GM23338 (cell line): Measurements from ENCODE around the gene LIG4. TPM values are rescaled to one million over a fixed set of nuclear protein-coding genes. Genes with fewer than 3 reads are reported as not detected.

Experiments used
- ATAC-seq: fragments of 200-7000 bp; cut with Tn5 transposase; 3 replicates; pipeline ENCODE4 v1.9.1; 2020
- DNase-seq: peaks from one replicate; pipeline ENCODE4 v3.0.0-alpha.2; 2015; ENCODE audit warnings: low spot score
- H2AFZ ChIP-seq: fragments of 200-600 bp; sonication (generic); 2 replicates; pipeline ENCODE4 v1.8.0; 2016; ENCODE audit warnings: antibody characterized with exemption, mild to moderate bottlenecking, moderate library complexity
- H3F3A ChIP-seq: fragments of 200-600 bp; sonication (generic); replicated peaks from 2 replicates; pipeline ENCODE4 v1.8.0; 2017; ENCODE audit warnings: antibody characterized with exemption, mixed run types, low read depth
- H3K27ac ChIP-seq: fragments of 200-600 bp; sonication (generic); 2 replicates; pipeline ENCODE4 v1.6.1; 2016; ENCODE audit warnings: low read depth
- H3K27me3 ChIP-seq: fragments of 200-600 bp; sonication (generic); 2 replicates; pipeline ENCODE4 v1.8.0; 2016; ENCODE audit warnings: mild to moderate bottlenecking, mixed run types, moderate library complexity; ENCODE audit not compliant: insufficient read depth
- H3K36me3 ChIP-seq: fragments of 200-600 bp; sonication (generic); 2 replicates; pipeline ENCODE4 v1.8.0; 2016; ENCODE audit warnings: mild to moderate bottlenecking; ENCODE audit not compliant: insufficient read depth
- H3K4me1 ChIP-seq: fragments of 200-600 bp; sonication (generic); 2 replicates; pipeline ENCODE4 v1.8.0; 2016; ENCODE audit warnings: mild to moderate bottlenecking, moderate library complexity; ENCODE audit not compliant: insufficient read depth
- H3K4me2 ChIP-seq: fragments of 200-600 bp; sonication (generic); 2 replicates; pipeline ENCODE4 v1.7.1; 2017; ENCODE audit warnings: mixed run types
- H3K4me3 ChIP-seq: fragments of 200-600 bp; sonication (generic); 2 replicates; pipeline ENCODE4 v1.6.1; 2016; ENCODE audit warnings: mixed run types
- H3K79me2 ChIP-seq: fragments of 200-600 bp; sonication (generic); replicated peaks from 2 replicates; pipeline ENCODE4 v1.8.0; 2017; ENCODE audit warnings: mild to moderate bottlenecking; ENCODE audit not compliant: insufficient read depth
- H3K9me2 ChIP-seq: fragments of 200-600 bp; sonication (generic); 2 replicates; pipeline ENCODE4 v1.8.0; 2017; ENCODE audit not compliant: insufficient read depth
- H4K20me1 ChIP-seq: fragments of 200-600 bp; sonication (generic); replicated peaks from 2 replicates; pipeline ENCODE4 v1.8.0; 2017; ENCODE audit warnings: mild to moderate bottlenecking; ENCODE audit not compliant: insufficient read depth
- H3K27ac Mint-ChIP-seq: 2 replicates; pipeline ENCODE4 v1.8.0; 2020; ENCODE audit warnings: inconsistent platforms, mild to moderate bottlenecking, moderate library complexity, mixed read lengths
- H3K27me3 Mint-ChIP-seq: 3 replicates; pipeline ENCODE4 v1.8.0; 2022; ENCODE audit warnings: low read depth, mild to moderate bottlenecking, moderate library complexity, mixed read lengths, inconsistent platforms; ENCODE audit not compliant: insufficient read depth, poor library complexity
- H3K36me3 Mint-ChIP-seq: 3 replicates; pipeline ENCODE4 v1.8.0; 2021; ENCODE audit warnings: low read depth, mild to moderate bottlenecking, inconsistent platforms, moderate library complexity, mixed read lengths
- H3K4me1 Mint-ChIP-seq: 3 replicates; pipeline ENCODE4 v1.8.0; 2020; ENCODE audit warnings: mild to moderate bottlenecking, inconsistent platforms, mixed read lengths
- H3K4me3 Mint-ChIP-seq: 3 replicates; pipeline ENCODE4 v1.8.0; 2021; ENCODE audit warnings: moderate library complexity, mild to moderate bottlenecking, inconsistent platforms, mixed read lengths
- H3K9me3 Mint-ChIP-seq: 3 replicates; pipeline ENCODE4 v1.8.0; 2020; ENCODE audit warnings: moderate library complexity, mild to moderate bottlenecking, inconsistent platforms, mixed read lengths
- CREB1 ChIP-seq: fragments of 250-450 bp; sonication (Bioruptor Pico); IDR thresholded peaks from 2 replicates; pipeline ENCODE4 v1.5.0; 2020; ENCODE audit warnings: low read depth, mild to moderate bottlenecking, moderate library complexity
- CTCF ChIP-seq, 2 experiments: fragments of 200-600 bp in 1 of 2; sonication (generic) in 1 of 2; conservative IDR thresholded peaks; 2 replicates each; pipeline versions ENCODE4 v1.5.1 to v1.6.1; 2016 to 2017; ENCODE audit warnings: antibody characterized with exemption in 2 of 2, low read depth in 2 of 2, mild to moderate bottlenecking in 2 of 2, moderate library complexity in 1 of 2
- EZH2 ChIP-seq: fragments of 200-600 bp; sonication (generic); IDR thresholded peaks from one replicate; pipeline ENCODE4 v1.8.0; 2017; ENCODE audit warnings: antibody characterized with exemption, mild to moderate bottlenecking, low read depth; ENCODE audit not compliant: unreplicated experiment
- EZH2phosphoT487 ChIP-seq: fragments of 200-600 bp; sonication (generic); IDR thresholded peaks from one replicate; pipeline ENCODE4 v1.8.1; 2018; ENCODE audit warnings: antibody characterized with exemption; ENCODE audit not compliant: unreplicated experiment
- JUNB ChIP-seq: IDR thresholded peaks from one replicate; pipeline ENCODE4 v1.6.1; 2016; ENCODE audit warnings: antibody characterized with exemption; ENCODE audit not compliant: unreplicated experiment
- NANOG ChIP-seq: IDR thresholded peaks from 2 replicates; pipeline ENCODE4 v1.6.1; 2016; ENCODE audit warnings: antibody characterized with exemption, borderline replicate concordance
- POLR2AphosphoS5 ChIP-seq: IDR thresholded peaks from 2 replicates; pipeline ENCODE4 v1.6.1; 2016; ENCODE audit warnings: antibody characterized with exemption, low read depth
- REST ChIP-seq: IDR thresholded peaks from one replicate; pipeline ENCODE4 v1.6.1; 2018; ENCODE audit warnings: antibody characterized with exemption; ENCODE audit not compliant: unreplicated experiment
- STAT1 ChIP-seq: IDR thresholded peaks from one replicate; pipeline ENCODE4 v1.6.1; 2016; ENCODE audit warnings: antibody characterized with exemption; ENCODE audit not compliant: unreplicated experiment
- ZNF114 ChIP-seq: fragments of 250-450 bp; sonication (Bioruptor Pico); IDR thresholded peaks from 2 replicates; pipeline ENCODE4 v1.5.0; 2020; ENCODE audit warnings: mild to moderate bottlenecking, moderate library complexity
- ZNF331 ChIP-seq: fragments of 250-450 bp; sonication (Bioruptor Pico); IDR thresholded peaks from 2 replicates; pipeline ENCODE4 v1.5.0; 2020; ENCODE audit warnings: low read depth, mild to moderate bottlenecking, moderate library complexity
- polyA plus RNA-seq: library from polyadenylated mRNA; unstranded; fragments of >200 nt; fragmentation: Nextera tagmentation; extraction: Ambion mirVana; gene quantifications from 2 replicates; pipeline ENCODE4 v1.2.1, GENCODE V29; 2016
- total RNA-seq: library from RNA; depleted of rRNA; stranded (reverse); fragments of >200 nt; shearing (Covaris generic); gene quantifications from 2 replicates; pipeline ENCODE4 v1.2.3, GENCODE V29; 2014
- TF ChIP-seq, protein P1 (sequence below): fragments of 250-450 bp; sonication (Bioruptor Pico); IDR thresholded peaks from 2 replicates; pipeline ENCODE4 v1.5.0; 2020; ENCODE audit warnings: mild to moderate bottlenecking, moderate library complexity
- TF ChIP-seq, protein P2 (sequence below): IDR thresholded peaks from 2 replicates; pipeline ENCODE4 v1.6.1; 2016; ENCODE audit warnings: antibody characterized with exemption

LIG4 gene
- total and polyA plus RNA-seq, 2 experiments from 2014 or later, result 2.6 to 4.9 TPM

DNA sequence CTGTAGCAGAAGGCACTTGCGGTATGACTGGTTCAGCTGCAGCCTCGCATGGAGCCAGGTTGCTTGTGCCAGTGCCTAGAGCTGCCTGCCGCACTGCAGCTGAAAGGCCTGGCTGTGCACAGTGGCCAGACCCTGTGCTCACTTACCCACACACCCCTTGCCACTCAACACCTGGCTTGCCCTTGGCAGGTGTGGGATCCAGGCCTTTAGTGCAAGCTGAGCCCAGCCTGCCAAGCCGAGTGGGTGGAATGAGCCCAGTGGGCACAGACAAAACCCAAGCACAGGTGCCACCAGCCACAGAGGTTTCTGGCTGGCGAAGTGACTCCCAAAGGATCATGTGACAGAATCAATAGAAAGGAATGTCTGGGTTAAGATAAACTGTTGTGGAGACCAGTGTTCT, 19.5 kb downstream of the LIG4 start:
- Histone ChIP-seq H3K27me3 (no peaks in the 10 kb centered on the region), H3K27ac (no peak overlapping the region), H3K79me2 (no peaks in the 10 kb centered on the region), H4K20me1 (no peaks in the 10 kb centered on the region), H3K4me2 (no peak overlapping the region), H3K4me1 (no peaks in the 10 kb centered on the region), H3F3A (no peaks in the 10 kb centered on the region), H3K36me3 (no peaks in the 10 kb centered on the region), H3K4me3 (no peak overlapping the region), H2AFZ (no peak overlapping the region), H3K9me2 (peaks cover 5% of the 10 kb centered on the region; the same call in 1 of the 2 replicates)
- ATAC-seq (no peak), DNase-seq (no peak)
- peaks cover 16% of the 10 kb centered on the region for H3K36me3 Mint-ChIP-seq
- H3K27me3 Mint-ChIP-seq, result no peaks in the 10 kb centered on the region
- H3K9me3 Mint-ChIP-seq, result peaks cover 30% of the 10 kb centered on the region
- TF ChIP-seq POLR2AphosphoS5, result no peak
- TF ChIP-seq ZNF114, result no peak
- no peak for TF ChIP-seq CTCF (conservative IDR thresholded peaks at IDR 0.05; ENCODE audit: low read depth in 2 of 2)
- TF ChIP-seq NANOG, result no peak
- no peak for TF ChIP-seq STAT1
- TF ChIP-seq JUNB, result no peak
- TF ChIP-seq, protein P1, sequence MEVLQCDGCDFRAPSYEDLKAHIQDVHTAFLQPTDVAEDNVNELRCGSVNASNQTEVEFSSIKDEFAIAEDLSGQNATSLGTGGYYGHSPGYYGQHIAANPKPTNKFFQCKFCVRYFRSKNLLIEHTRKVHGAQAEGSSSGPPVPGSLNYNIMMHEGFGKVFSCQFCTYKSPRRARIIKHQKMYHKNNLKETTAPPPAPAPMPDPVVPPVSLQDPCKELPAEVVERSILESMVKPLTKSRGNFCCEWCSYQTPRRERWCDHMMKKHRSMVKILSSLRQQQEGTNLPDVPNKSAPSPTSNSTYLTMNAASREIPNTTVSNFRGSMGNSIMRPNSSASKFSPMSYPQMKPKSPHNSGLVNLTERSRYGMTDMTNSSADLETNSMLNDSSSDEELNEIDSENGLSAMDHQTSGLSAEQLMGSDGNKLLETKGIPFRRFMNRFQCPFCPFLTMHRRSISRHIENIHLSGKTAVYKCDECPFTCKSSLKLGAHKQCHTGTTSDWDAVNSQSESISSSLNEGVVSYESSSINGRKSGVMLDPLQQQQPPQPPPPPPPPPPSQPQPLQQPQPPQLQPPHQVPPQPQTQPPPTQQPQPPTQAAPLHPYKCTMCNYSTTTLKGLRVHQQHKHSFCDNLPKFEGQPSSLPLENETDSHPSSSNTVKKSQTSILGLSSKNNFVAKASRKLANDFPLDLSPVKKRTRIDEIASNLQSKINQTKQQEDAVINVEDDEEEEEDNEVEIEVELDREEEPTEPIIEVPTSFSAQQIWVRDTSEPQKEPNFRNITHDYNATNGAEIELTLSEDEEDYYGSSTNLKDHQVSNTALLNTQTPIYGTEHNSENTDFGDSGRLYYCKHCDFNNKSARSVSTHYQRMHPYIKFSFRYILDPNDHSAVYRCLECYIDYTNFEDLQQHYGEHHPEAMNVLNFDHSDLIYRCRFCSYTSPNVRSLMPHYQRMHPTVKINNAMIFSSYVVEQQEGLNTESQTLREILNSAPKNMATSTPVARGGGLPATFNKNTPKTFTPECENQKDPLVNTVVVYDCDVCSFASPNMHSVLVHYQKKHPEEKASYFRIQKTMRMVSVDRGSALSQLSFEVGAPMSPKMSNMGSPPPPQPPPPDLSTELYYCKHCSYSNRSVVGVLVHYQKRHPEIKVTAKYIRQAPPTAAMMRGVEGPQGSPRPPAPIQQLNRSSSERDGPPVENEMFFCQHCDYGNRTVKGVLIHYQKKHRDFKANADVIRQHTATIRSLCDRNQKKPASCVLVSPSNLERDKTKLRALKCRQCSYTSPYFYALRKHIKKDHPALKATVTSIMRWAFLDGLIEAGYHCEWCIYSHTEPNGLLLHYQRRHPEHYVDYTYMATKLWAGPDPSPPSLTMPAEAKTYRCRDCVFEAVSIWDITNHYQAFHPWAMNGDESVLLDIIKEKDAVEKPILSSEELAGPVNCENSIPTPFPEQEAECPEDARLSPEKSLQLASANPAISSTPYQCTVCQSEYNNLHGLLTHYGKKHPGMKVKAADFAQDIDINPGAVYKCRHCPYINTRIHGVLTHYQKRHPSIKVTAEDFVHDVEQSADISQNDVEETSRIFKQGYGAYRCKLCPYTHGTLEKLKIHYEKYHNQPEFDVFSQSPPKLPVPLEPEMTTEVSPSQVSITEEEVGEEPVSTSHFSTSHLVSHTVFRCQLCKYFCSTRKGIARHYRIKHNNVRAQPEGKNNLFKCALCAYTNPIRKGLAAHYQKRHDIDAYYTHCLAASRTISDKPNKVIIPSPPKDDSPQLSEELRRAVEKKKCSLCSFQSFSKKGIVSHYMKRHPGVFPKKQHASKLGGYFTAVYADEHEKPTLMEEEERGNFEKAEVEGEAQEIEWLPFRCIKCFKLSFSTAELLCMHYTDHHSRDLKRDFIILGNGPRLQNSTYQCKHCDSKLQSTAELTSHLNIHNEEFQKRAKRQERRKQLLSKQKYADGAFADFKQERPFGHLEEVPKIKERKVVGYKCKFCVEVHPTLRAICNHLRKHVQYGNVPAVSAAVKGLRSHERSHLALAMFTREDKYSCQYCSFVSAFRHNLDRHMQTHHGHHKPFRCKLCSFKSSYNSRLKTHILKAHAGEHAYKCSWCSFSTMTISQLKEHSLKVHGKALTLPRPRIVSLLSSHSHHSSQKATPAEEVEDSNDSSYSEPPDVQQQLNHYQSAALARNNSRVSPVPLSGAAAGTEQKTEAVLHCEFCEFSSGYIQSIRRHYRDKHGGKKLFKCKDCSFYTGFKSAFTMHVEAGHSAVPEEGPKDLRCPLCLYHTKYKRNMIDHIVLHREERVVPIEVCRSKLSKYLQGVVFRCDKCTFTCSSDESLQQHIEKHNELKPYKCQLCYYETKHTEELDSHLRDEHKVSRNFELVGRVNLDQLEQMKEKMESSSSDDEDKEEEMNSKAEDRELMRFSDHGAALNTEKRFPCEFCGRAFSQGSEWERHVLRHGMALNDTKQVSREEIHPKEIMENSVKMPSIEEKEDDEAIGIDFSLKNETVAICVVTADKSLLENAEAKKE (CRISPR knock-in tag), result no peak
- no peak for TF ChIP-seq EZH2
- TF ChIP-seq CREB1, result no peak
- TF ChIP-seq, protein P2, sequence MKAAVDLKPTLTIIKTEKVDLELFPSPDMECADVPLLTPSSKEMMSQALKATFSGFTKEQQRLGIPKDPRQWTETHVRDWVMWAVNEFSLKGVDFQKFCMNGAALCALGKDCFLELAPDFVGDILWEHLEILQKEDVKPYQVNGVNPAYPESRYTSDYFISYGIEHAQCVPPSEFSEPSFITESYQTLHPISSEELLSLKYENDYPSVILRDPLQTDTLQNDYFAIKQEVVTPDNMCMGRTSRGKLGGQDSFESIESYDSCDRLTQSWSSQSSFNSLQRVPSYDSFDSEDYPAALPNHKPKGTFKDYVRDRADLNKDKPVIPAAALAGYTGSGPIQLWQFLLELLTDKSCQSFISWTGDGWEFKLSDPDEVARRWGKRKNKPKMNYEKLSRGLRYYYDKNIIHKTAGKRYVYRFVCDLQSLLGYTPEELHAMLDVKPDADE, result no peak
- no peak for TF ChIP-seq REST
- no peak for TF ChIP-seq ZNF331 (CRISPR knock-in tag)
- no peak for TF ChIP-seq EZH2phosphoT487
- no peak overlapping the region for H3K4me3 Mint-ChIP-seq
- H3K4me1 Mint-ChIP-seq, result no peaks in the 10 kb centered on the region
- H3K27ac Mint-ChIP-seq, result no peak overlapping the region
